Astrocyte of the spinal cord (primary cell): Measurements from ENCODE around the gene PLCH1.

Experiments
- DNase-seq: peaks from one replicate; pipeline ENCODE4 v3.0.0; 2011; ENCODE audit warnings: low read depth, low spot score
- H3K4me3 ChIP-seq: 2 replicates; pipeline ENCODE4 v1.5.1; 2011; ENCODE audit warnings: low read depth, mild to moderate bottlenecking, low read length, moderate library complexity
- CTCF ChIP-seq: IDR thresholded peaks from 2 replicates; pipeline ENCODE4 v1.5.1; 2012; ENCODE audit warnings: low read depth, mild to moderate bottlenecking, low read length, inconsistent platforms
- in situ Hi-C: cut with HindIII; loops from 2 replicates; pipeline ENCODE4 v1.10.0; 2017; ENCODE audit warnings: low sequenced_read_pairs

PLCH1 gene

GRCh38 chr3:155327430-155327829, 417.4 kb downstream of the PLCH1 start:
- no peak overlapping the region for H3K4me3 ChIP-seq
- in situ Hi-C loops: no loop called here
- TF ChIP-seq CTCF: no peak
- no peak for DNase-seq

- H3K4me3 ChIP-seq: no peak overlapping the region
- TF ChIP-seq CTCF: no peak
- in situ Hi-C loops: no loop called here
- no peak for DNase-seq
Observed at GRCh38 chr3:155326901-155327300, 418.0 kb downstream of the PLCH1 start.

GRCh38 chr3:155326244-155326643, 418.6 kb downstream of the PLCH1 start:
- H3K4me3 ChIP-seq: no peak overlapping the region
- TF ChIP-seq CTCF: no peak
- in situ Hi-C loops: no loop called here
- DNase-seq: no peak
